ENCODE results near the gene ZNF490. TPM values are rescaled to one million over a fixed set of nuclear protein-coding genes. Genes with fewer than 3 reads are reported as not detected.

The ZNF490 gene
- total and polyA plus RNA-seq, 2 experiments from 2014 or later = 2.3 to 7.8 TPM

GRCh38 chr19:12546903-12547302 lies 63.7 kb downstream of the ZNF490 start:
- no peaks in the 10 kb centered on the region for H4K20me1 ChIP-seq (ENCODE audit: insufficient read depth, poor library complexity, severe bottlenecking)
- H3K36me3 ChIP-seq (replicated peaks; ENCODE audit: insufficient read depth, low read depth) = no peaks in the 10 kb centered on the region
- H3K9me2 ChIP-seq (replicated peaks; ENCODE audit: insufficient read depth) = no peaks in the 10 kb centered on the region
- no peak overlapping the region for H3K4me3 ChIP-seq
- DNase-seq (ENCODE audit: low spot score) = no peak
- no peak overlapping the region for H2AFZ ChIP-seq
- no peak for TF ChIP-seq EZH2phosphoT487 (IDR thresholded peaks at IDR 0.05; ENCODE audit: low read depth, severe bottlenecking, unreplicated experiment)
- TF ChIP-seq EZH2 (IDR thresholded peaks at IDR 0.05; ENCODE audit: borderline replicate concordance) = no peak
- peaks cover 9% of the 10 kb centered on the region for H3K4me1 ChIP-seq (ENCODE audit: insufficient read depth)
- no peak overlapping the region for H3K4me2 ChIP-seq
- no peaks in the 10 kb centered on the region for H3K27me3 ChIP-seq
- WGBS (ENCODE audit: low lambda C conversion rate, missing lambda C conversion rate) = 100% methylated on average over 2 of the region's 2 CpGs
- no peak overlapping the region for H3K27ac ChIP-seq
- H3K79me2 ChIP-seq = peaks cover 82% of the 10 kb centered on the region
- H3K9me3 ChIP-seq (ENCODE audit: low read depth) = peaks cover 3% of the 10 kb centered on the region

- peaks cover 90% of the 10 kb centered on the region for H3K79me2 ChIP-seq
- no peaks in the 10 kb centered on the region for H3K27me3 ChIP-seq
- WGBS (ENCODE audit: low lambda C conversion rate, missing lambda C conversion rate) = 95% methylated on average over 5 of the region's 5 CpGs
- H3K4me3 ChIP-seq = no peak overlapping the region
- TF ChIP-seq CTCF (IDR thresholded peaks at IDR 0.05; ENCODE audit: poor library complexity) (no peak), EZH2phosphoT487 (IDR thresholded peaks at IDR 0.05; ENCODE audit: low read depth, severe bottlenecking, unreplicated experiment) (no peak), EZH2 (IDR thresholded peaks at IDR 0.05; ENCODE audit: borderline replicate concordance) (no peak)
- H2AFZ ChIP-seq = no peak overlapping the region
- no peaks in the 10 kb centered on the region for H3K36me3 ChIP-seq (replicated peaks; ENCODE audit: insufficient read depth, low read depth)
- DNase-seq (ENCODE audit: low spot score) = no peak
- no peak overlapping the region for H3K27ac ChIP-seq
- no peaks in the 10 kb centered on the region for H3K9me2 ChIP-seq (replicated peaks; ENCODE audit: insufficient read depth)
- H4K20me1 ChIP-seq (ENCODE audit: insufficient read depth, poor library complexity, severe bottlenecking) = no peaks in the 10 kb centered on the region
- H3K9me3 ChIP-seq (ENCODE audit: low read depth) = peaks cover 3% of the 10 kb centered on the region
- H3K4me2 ChIP-seq = no peak overlapping the region
- peaks cover 9% of the 10 kb centered on the region for H3K4me1 ChIP-seq (ENCODE audit: insufficient read depth)
Observed at GRCh38 chr19:12546068-12546467, 64.5 kb downstream of the ZNF490 start.

GRCh38 chr19:12545267-12545666 lies 65.3 kb downstream of the ZNF490 start:
- Histone ChIP-seq H3K9me3 (ENCODE audit: low read depth) (peaks cover 5% of the 10 kb centered on the region), H3K4me3 (no peak overlapping the region), H3K9me2 (replicated peaks; ENCODE audit: insufficient read depth) (no peaks in the 10 kb centered on the region), H4K20me1 (ENCODE audit: insufficient read depth, poor library complexity, severe bottlenecking) (no peaks in the 10 kb centered on the region), H3K79me2 (peaks cover 93% of the 10 kb centered on the region), H3K27me3 (no peaks in the 10 kb centered on the region), H3K4me2 (no peak overlapping the region), H3K27ac (no peak overlapping the region), H3K36me3 (replicated peaks; ENCODE audit: insufficient read depth, low read depth) (no peaks in the 10 kb centered on the region), H3K4me1 (ENCODE audit: insufficient read depth) (peaks cover 9% of the 10 kb centered on the region), H2AFZ (no peak overlapping the region)
- WGBS (ENCODE audit: low lambda C conversion rate, missing lambda C conversion rate) = 90% methylated on average over 8 of the region's 8 CpGs
- DNase-seq (ENCODE audit: low spot score) = no peak
- no peak for TF ChIP-seq CTCF (IDR thresholded peaks at IDR 0.05; ENCODE audit: poor library complexity)

GRCh38 chr19:12544401-12544876 lies 66.2 kb downstream of the ZNF490 start:
- no peaks in the 10 kb centered on the region for H3K36me3 ChIP-seq (replicated peaks; ENCODE audit: insufficient read depth, low read depth)

More at GRCh38 chr19:12544401-12544876, 66.2 kb downstream of the ZNF490 start:
- Histone ChIP-seq H3K9me2 (replicated peaks; ENCODE audit: insufficient read depth) (no peaks in the 10 kb centered on the region), H2AFZ (no peak overlapping the region), H3K79me2 (peaks cover 90% of the 10 kb centered on the region), H3K9me3 (ENCODE audit: low read depth) (peaks cover 13% of the 10 kb centered on the region), H3K4me1 (ENCODE audit: insufficient read depth) (peaks cover under 1% of the 10 kb centered on the region), H4K20me1 (ENCODE audit: insufficient read depth, poor library complexity, severe bottlenecking) (no peaks in the 10 kb centered on the region), H3K4me2 (no peak overlapping the region), H3K4me3 (no peak overlapping the region), H3K27ac (no peak overlapping the region), H3K27me3 (no peaks in the 10 kb centered on the region)
- no peak for TF ChIP-seq CTCF (IDR thresholded peaks at IDR 0.05; ENCODE audit: poor library complexity)
- no peak for TF ChIP-seq EZH2phosphoT487 (IDR thresholded peaks at IDR 0.05; ENCODE audit: low read depth, severe bottlenecking, unreplicated experiment)
- TF ChIP-seq EZH2 (IDR thresholded peaks at IDR 0.05; ENCODE audit: borderline replicate concordance) = no peak
- DNase-seq (ENCODE audit: low spot score) = no peak
- 86% methylated on average over 5 of the region's 5 CpGs for WGBS (ENCODE audit: low lambda C conversion rate, missing lambda C conversion rate)

Data from hepatocyte (in vitro differentiated cells).